Measurements from ENCODE around the gene ARMC2.

- TF ChIP-seq CTCF (IDR thresholded peaks at IDR 0.05; ENCODE audit: low read depth, low read length, poor library complexity, severe bottlenecking), result no peak
- TF ChIP-seq EZH2phosphoT487 (IDR thresholded peaks at IDR 0.05; ENCODE audit: borderline replicate concordance, low read length), result no peak
These were observed 93.6 kb downstream of the ARMC2 start for GRCh38 chr6:108941859-108942258.

Data from DOHH2 (cell line).